CD4-positive, alpha-beta T cell treated with Interleukin-1 beta for 1 hour (primary cell): Measurements from ENCODE around the gene DR1.

Experiments used
- DNase-seq, 2 donors: peaks; one replicate each; pipeline ENCODE4 v3.0.0-alpha.2; 2020 to 2022

DR1 gene

DNA sequence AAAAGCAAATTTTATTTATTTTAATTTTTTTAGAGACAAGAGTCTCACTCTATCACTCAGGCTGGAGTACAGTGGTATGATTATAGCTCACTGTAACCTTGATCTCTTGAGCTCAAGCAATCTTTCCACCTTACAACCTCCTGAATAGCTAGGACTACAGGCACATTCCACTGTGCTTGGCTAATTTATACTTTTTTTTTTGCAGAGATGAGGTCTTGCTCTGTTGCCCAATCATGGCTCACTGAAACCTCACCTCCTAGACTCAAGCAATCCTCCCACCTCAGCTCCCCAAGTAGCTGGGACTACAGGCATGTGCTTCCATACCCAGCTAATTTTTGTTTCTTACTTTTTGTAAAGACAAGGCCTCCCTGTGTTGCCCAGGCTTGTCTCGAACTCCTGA lies 49.5 kb downstream of the DR1 start:
- no peak for DNase-seq

DNA sequence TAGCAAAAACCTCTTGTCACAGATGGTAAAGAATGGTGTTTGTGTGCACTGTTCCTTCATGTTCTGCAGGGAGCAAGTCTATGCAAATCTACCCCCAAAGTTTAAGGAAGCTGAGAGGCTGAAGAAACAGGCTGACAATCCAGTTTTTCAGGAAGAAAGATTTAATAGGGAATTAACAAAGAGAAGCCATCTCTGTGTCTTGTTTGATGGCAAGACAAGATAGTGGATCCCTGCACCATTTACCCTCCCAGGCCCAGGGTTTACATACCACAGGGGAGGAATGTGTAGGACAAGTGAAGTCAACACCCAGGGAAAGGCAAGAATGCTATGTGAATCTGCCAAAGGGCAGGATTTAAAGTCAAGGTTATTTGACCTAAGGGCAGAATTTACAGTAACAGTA lies 54.1 kb downstream of the DR1 start:
- no peak for DNase-seq

DNA sequence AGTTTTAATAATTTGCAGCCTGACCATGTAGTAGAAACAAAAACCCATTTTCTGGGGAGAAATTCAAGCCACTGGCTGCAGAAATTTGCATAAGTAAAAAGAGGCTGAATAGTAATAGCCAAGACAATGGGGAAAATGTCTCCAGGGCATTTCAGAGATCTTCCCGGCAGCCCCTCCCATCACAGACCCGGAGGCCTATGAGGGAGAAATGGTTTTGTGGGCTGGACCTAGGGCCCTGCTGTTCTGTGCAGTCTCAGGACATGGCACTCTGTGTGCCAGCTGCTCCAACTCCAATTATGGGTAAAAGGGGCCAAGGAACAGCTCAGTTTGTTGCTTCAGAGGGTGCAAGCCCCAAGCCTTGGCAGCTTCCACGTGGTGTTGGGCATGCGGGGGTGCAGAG lies 62.5 kb downstream of the DR1 start:
- no peak for DNase-seq

DNA sequence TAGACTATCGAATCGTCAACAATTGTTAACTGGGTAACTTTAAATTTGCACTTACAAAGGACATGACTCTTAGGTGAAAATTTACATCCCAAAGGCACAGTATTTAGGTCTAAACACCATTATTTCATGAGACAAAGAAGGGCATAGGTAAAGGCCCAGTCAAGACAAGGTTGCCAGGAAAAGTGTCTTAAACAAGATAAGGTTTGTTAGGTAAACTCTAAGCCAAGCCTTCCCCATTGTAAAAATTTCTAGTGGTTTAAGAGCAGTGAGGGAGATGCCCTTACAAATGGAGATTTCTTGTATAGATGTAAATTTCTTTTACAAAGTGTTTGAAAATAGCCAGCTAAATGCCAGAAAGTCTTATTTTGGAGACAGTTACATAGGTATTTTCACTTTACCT lies 65.3 kb downstream of the DR1 start:
- no peak for DNase-seq

DNA sequence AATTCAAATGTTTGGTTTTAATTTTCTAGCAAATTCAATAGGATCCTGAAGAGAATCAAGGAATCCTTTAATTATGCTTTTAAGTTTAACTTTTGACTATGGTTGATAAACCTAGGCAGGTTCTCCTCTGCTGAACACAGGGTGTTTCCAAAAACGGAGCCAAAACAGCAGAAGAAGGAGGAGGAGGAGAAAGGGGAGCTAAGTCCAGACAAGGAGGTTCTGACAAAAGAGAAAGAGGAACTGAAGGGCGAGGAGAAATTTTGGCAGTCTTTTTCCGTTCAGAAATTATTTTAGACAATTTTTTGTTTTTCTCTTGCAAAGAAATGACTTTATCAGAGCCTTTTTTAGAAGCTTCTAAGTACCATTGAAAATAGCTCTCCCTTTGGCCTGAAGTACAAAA lies 69.0 kb downstream of the DR1 start:
- no peak for DNase-seq

DNA sequence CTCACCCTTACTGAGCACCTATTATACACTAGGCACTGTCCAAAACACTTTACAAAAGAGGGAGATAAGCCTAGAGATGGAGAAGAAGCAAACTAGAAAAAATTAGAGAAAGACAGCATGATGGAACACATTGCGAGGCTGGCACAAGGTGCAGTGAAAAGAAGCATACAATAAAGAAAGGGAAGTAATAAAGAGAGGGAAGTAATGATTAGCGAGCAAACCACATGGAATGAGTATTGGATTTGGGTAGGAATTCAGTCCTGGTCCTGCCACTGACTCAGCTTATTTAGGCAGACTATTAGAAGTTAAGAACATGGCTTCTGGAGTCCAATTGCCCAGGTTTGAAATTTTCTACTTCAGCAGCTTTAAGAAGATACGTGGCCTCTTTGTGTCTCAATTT lies 69.6 kb downstream of the DR1 start:
- no peak for DNase-seq

DNA sequence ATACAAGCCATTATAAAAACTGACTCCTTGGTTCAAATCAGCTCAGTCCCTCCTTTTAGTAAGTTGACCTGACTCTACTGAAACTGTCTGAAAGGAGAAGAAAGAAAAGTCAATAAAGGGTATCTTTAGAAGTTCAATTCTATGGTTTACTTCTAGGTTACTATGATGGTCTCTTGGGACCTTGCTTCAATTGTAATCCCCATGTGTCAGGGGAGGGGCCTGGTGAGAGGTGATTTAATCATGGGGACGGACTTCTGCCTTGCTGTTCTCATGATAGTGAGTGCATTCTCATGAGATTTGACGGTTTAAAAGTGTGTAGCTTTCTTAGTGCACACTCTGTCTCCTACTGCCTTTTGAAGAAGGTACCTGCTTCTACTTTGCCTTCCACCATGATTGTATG lies 70.5 kb downstream of the DR1 start:
- DNase-seq, result no peak
